Caco-2 (cell line): Measurements from ENCODE around the gene GRID1. TPM values are rescaled to one million over a fixed set of nuclear protein-coding genes. Genes with fewer than 3 reads are reported as not detected.

Experiments
- BruUV-seq: library from RNA; stranded (reverse); fragments of 400-500 nt; replicated peaks from 2 replicates; lab custom pipeline; 2021; lab: Mats Ljungman, UMichigan
- CTCF ChIA-PET: fragments of 300-600 bp; sonication (Branson Sonifier 250); formaldehyde crosslinking; loops from one replicate; lab custom pipeline; 2022; ENCODE audit warnings: antibody characterized with exemption; lab: Charles Lee
- POLR2A ChIA-PET: fragments of 300-600 bp; sonication (Branson Sonifier 250); formaldehyde crosslinking; loops from one replicate; lab custom pipeline; 2022; ENCODE audit warnings: antibody characterized with exemption; lab: Charles Lee
- DNase-seq, 2 experiments: peaks; one replicate each; pipeline versions ENCODE4 v3.0.0 to v3.0.0-alpha.2; 2020 to 2022
- H3K27me3 ChIP-seq: replicated peaks from 2 replicates; pipeline ENCODE4 v1.6.0; 2011; ENCODE audit warnings: low read length; ENCODE audit not compliant: control insufficient read depth, insufficient read depth
- H3K36me3 ChIP-seq: 2 replicates; pipeline ENCODE4 v1.5.1; 2011; ENCODE audit warnings: low read length; ENCODE audit not compliant: control insufficient read depth, insufficient read depth
- H3K4me1 ChIP-seq: fragments of 250-450 bp; sonication (Bioruptor Pico); 2 replicates; pipeline ENCODE4 v1.5.1; 2020; ENCODE audit warnings: mild to moderate bottlenecking
- H3K4me3 ChIP-seq: 2 replicates; pipeline ENCODE4 v1.5.1; 2011; ENCODE audit warnings: low read depth, mild to moderate bottlenecking, control low read depth, low read length
- H3K9me3 ChIP-seq: fragments of 250-450 bp; sonication (Bioruptor Pico); 2 replicates; pipeline ENCODE4 v1.5.1; 2020; ENCODE audit warnings: mild to moderate bottlenecking, moderate library complexity
- H3K27ac Mint-ChIP-seq: one replicate; pipeline ENCODE4 v1.8.0; 2022; ENCODE audit warnings: mixed read lengths; ENCODE audit not compliant: unreplicated experiment
- H3K27me3 Mint-ChIP-seq: one replicate; pipeline ENCODE4 v1.8.0; 2022; ENCODE audit warnings: mixed read lengths; ENCODE audit not compliant: insufficient read depth, unreplicated experiment
- H3K36me3 Mint-ChIP-seq: one replicate; pipeline ENCODE4 v1.8.0; 2022; ENCODE audit warnings: mild to moderate bottlenecking, mixed read lengths; ENCODE audit not compliant: insufficient read depth, unreplicated experiment
- H3K4me1 Mint-ChIP-seq: one replicate; pipeline ENCODE4 v1.8.0; 2022; ENCODE audit warnings: low read depth, mixed read lengths; ENCODE audit not compliant: unreplicated experiment
- H3K4me3 Mint-ChIP-seq: one replicate; pipeline ENCODE4 v1.8.0; 2022; ENCODE audit warnings: mild to moderate bottlenecking, moderate library complexity, mixed read lengths; ENCODE audit not compliant: unreplicated experiment
- H3K9me3 Mint-ChIP-seq: one replicate; pipeline ENCODE4 v1.8.0; 2022; ENCODE audit warnings: mixed read lengths; ENCODE audit not compliant: unreplicated experiment
- CTCF ChIP-seq, 2 experiments: fragments of 200-600 bp in 1 of 2; IDR thresholded peaks; 1 replicate in 1 of 2; 2 replicates in 1 of 2; pipeline versions ENCODE4 v1.5.1 to v1.8.0; 2011 to 2022; ENCODE audit warnings: antibody characterized with exemption in 1 of 2, control low read depth in 1 of 2, inconsistent platforms in 1 of 2, low read depth in 1 of 2, low read length in 1 of 2, mild to moderate bottlenecking in 1 of 2, moderate library complexity in 1 of 2; ENCODE audit not compliant: insufficient read depth in 1 of 2, severe bottlenecking in 1 of 2, unreplicated experiment in 1 of 2
- intact Hi-C: fragments of 100-400 bp; cut with micrococcal nuclease; formaldehyde crosslinking; loops from one replicate; pipeline ENCODE4 v1.10.0; 2022; ENCODE audit not compliant: unreplicated experiment
- total RNA-seq: library from RNA; stranded (reverse); gene quantifications from 2 replicates; pipeline ENCODE4 v1.2.3, GENCODE V29; 2022

Gene GRID1
- total RNA-seq, 1 experiment from 2014 or later: 8.0 TPM

- intact Hi-C loops: no loop called here
- Histone ChIP-seq H3K4me1 (no peaks in the 10 kb centered on the region), H3K27me3 (no peaks in the 10 kb centered on the region), H3K36me3 (no peaks in the 10 kb centered on the region), H3K4me3 (no peak overlapping the region), H3K9me3 (peaks cover 9% of the 10 kb centered on the region)
- no peaks in the 10 kb centered on the region for H3K36me3 Mint-ChIP-seq
- peaks cover 27% of the 10 kb centered on the region for H3K9me3 Mint-ChIP-seq
- H3K4me3 Mint-ChIP-seq: no peak overlapping the region
- H3K27me3 Mint-ChIP-seq: no peaks in the 10 kb centered on the region
- BruUV-seq: no TSS peak
- POLR2A ChIA-PET: no interaction called here
- CTCF ChIA-PET: no interaction called here
- DNase-seq: no peak
- no peak overlapping the region for H3K27ac Mint-ChIP-seq
- no peaks in the 10 kb centered on the region for H3K4me1 Mint-ChIP-seq
- no peak for TF ChIP-seq CTCF (IDR thresholded peaks at IDR 0.05; ENCODE audit: insufficient read depth in 1 of 2, low read depth in 1 of 2, low read length in 1 of 2, severe bottlenecking in 1 of 2, unreplicated experiment in 1 of 2)
These were observed 339.2 kb downstream of the GRID1 start for GRCh38 chr10:86027346-86027745.

GRCh38 chr10:86025509-86025908 is 341.1 kb downstream of the GRID1 start:
- intact Hi-C loops: no loop called here
- no peak for TF ChIP-seq CTCF (IDR thresholded peaks at IDR 0.05; ENCODE audit: insufficient read depth in 1 of 2, low read depth in 1 of 2, low read length in 1 of 2, severe bottlenecking in 1 of 2, unreplicated experiment in 1 of 2)
- no TSS peak for BruUV-seq
- Mint-ChIP-seq H3K27ac (no peak overlapping the region), H3K36me3 (no peaks in the 10 kb centered on the region), H3K4me1 (no peaks in the 10 kb centered on the region), H3K27me3 (no peaks in the 10 kb centered on the region), H3K4me3 (no peak overlapping the region), H3K9me3 (peaks cover 15% of the 10 kb centered on the region)
- Histone ChIP-seq H3K4me1 (no peaks in the 10 kb centered on the region), H3K4me3 (no peak overlapping the region), H3K36me3 (no peaks in the 10 kb centered on the region), H3K9me3 (peaks cover 8% of the 10 kb centered on the region), H3K27me3 (no peaks in the 10 kb centered on the region)
- DNase-seq: no peak
- CTCF ChIA-PET: no interaction called here
- POLR2A ChIA-PET: no interaction called here

- Histone ChIP-seq H3K4me1 (no peaks in the 10 kb centered on the region), H3K4me3 (no peak overlapping the region), H3K27me3 (no peaks in the 10 kb centered on the region), H3K9me3 (no peaks in the 10 kb centered on the region), H3K36me3 (no peaks in the 10 kb centered on the region)
- no peak for DNase-seq
- POLR2A ChIA-PET: no interaction called here
- Mint-ChIP-seq H3K4me3 (no peak overlapping the region), H3K27me3 (no peaks in the 10 kb centered on the region), H3K4me1 (no peaks in the 10 kb centered on the region), H3K27ac (no peak overlapping the region), H3K36me3 (no peaks in the 10 kb centered on the region), H3K9me3 (peaks cover 6% of the 10 kb centered on the region)
- CTCF ChIA-PET: no interaction called here
- BruUV-seq: no TSS peak
- intact Hi-C loops: no loop called here
- TF ChIP-seq CTCF (IDR thresholded peaks at IDR 0.05; ENCODE audit: insufficient read depth in 1 of 2, low read depth in 1 of 2, low read length in 1 of 2, severe bottlenecking in 1 of 2, unreplicated experiment in 1 of 2): no peak
These were observed 342.1 kb downstream of the GRID1 start for GRCh38 chr10:86024281-86025041.
